Activated naive CD8-positive, alpha-beta T cell (primary cell): ENCODE results near the gene LGALS8.
"Not testable (repeated sequence)": the region's sequence is repeated elsewhere in the genome, so short reads cannot be mapped to it uniquely, and the experiment has no call there.

Experiments used
- H3K27ac Mint-ChIP-seq: one replicate; pipeline ENCODE4 v1.8.0; 2021; ENCODE audit warnings: mixed read lengths
- H3K27me3 Mint-ChIP-seq: one replicate; pipeline ENCODE4 v1.8.0; 2021; ENCODE audit warnings: mixed read lengths
- H3K36me3 Mint-ChIP-seq: one replicate; pipeline ENCODE4 v1.8.0; 2021; ENCODE audit warnings: mixed read lengths
- H3K4me1 Mint-ChIP-seq: one replicate; pipeline ENCODE4 v1.8.0; 2021; ENCODE audit warnings: low read depth, mixed read lengths
- H3K4me3 Mint-ChIP-seq: one replicate; pipeline ENCODE4 v1.8.0; 2021; ENCODE audit warnings: mild to moderate bottlenecking, mixed read lengths
- H3K9me3 Mint-ChIP-seq: one replicate; pipeline ENCODE4 v1.8.0; 2021; ENCODE audit warnings: low read depth, mixed read lengths

The LGALS8 gene

DNA sequence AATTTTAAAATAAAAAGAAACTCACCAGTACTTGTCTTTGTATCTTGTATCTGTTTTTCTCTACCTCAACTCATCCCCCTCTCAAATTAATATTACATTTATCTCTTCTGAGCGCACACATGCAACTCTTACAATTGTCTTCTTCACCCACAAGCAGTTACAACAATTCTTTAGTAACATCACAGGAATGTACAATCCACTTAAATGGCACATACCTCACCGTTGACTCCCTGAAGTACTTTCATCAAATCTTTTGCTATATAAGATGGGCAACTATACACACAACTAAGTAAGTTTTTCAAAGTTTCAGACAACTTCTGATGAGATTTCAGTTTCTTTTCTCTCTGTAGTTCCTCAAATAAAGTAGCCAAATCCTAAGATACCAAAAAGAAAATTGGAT is 52.2 kb downstream of the LGALS8 start:
- Mint-ChIP-seq H3K36me3 (peaks cover 8% of the 10 kb centered on the region), H3K4me3 (no peak overlapping the region), H3K27ac (no peak overlapping the region), H3K27me3 (no peaks in the 10 kb centered on the region), H3K4me1 (no peaks in the 10 kb centered on the region), H3K9me3 (no peaks in the 10 kb centered on the region)

DNA sequence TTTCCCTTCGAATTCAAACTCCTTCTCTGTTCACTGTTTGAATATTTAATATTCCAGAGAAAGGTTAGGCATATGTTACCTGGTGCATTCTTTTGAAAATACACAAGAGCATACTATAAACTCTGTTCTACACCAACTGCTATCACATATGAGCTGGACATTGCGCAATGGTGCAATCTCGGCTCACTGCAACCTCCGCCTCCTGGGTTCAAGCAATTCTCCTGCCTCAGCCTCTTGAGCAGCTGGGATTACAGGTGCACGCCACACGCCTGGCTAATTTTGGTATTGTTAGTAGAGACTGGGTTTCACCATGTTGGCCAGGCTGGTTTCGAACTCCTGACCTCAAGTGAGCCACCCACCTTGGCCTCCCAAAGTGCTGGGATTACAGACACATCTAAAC is 53.3 kb downstream of the LGALS8 start:
- not testable (repeated sequence) for H3K36me3 Mint-ChIP-seq, H3K9me3 Mint-ChIP-seq, H3K4me3 Mint-ChIP-seq

DNA sequence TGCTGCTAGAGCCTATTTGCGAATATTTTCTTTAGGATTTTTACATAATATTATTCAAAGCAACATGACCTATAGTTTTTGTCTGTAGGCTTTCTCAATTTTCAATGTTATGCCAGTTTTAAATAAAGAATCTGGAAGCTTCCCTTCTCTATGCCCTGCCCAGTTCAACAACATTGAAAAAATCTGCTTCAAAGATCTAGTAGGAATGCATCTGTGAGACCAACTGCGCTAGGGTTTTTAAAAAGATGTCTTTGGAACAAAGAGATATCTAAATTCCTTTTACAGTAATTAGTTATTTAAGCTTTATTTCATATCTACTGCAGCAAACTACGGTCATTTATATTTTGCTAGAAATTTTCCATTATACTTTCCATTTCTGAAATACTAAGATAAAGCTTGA is 54.9 kb downstream of the LGALS8 start:
- Mint-ChIP-seq H3K27ac (no peak overlapping the region), H3K4me3 (no peak overlapping the region), H3K36me3 (peaks cover 8% of the 10 kb centered on the region), H3K4me1 (no peaks in the 10 kb centered on the region), H3K9me3 (no peaks in the 10 kb centered on the region), H3K27me3 (no peaks in the 10 kb centered on the region)

More for the DNA sequence above, 53.3 kb downstream of the LGALS8 start:
- not testable (repeated sequence) for H3K27me3 Mint-ChIP-seq, H3K27ac Mint-ChIP-seq, H3K4me1 Mint-ChIP-seq

DNA sequence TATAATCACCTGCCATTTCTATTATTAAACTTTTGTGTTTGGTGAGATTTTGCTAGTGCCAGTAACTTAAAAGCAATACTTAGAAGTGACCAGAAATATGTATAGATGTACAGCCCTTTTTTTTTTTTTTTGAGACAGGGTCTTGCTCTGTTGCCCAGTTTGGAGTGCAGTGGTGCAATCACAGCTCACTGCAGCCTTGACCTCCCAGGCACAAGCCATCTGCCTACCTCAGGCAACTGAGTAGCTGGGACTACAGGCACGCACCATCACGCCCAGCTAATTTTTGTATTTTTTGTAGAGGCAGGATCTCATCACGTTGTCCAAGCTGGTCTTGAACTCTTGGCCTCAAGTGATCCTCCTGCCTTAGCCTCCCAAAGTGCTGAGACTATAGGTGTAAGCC is 56.6 kb downstream of the LGALS8 start:
- not testable (repeated sequence) for H3K27me3 Mint-ChIP-seq, H3K4me1 Mint-ChIP-seq, H3K4me3 Mint-ChIP-seq, H3K27ac Mint-ChIP-seq, H3K9me3 Mint-ChIP-seq
- H3K36me3 Mint-ChIP-seq = peaks cover 10% of the 10 kb centered on the region

DNA sequence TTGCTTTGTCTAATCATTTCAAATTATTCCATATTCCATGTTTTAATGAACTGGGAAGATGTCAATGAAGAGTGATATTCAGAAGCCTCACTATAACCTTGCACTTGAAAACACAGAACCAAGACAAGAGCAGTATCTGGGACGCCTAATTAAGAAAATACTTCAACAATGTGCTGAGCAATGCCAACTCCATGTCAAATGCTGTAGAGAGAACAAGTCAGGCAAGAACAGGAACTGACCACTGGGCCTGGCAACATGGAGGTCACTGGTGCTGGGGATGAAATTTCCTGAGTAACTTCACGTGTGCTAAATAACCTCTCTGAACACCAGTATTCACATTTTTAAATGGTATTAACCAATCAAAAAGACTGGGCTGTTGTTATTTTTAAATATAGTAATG is 57.7 kb downstream of the LGALS8 start:
- peaks cover 7% of the 10 kb centered on the region for H3K36me3 Mint-ChIP-seq
- no peaks in the 10 kb centered on the region for H3K4me1 Mint-ChIP-seq
- H3K27me3 Mint-ChIP-seq = no peaks in the 10 kb centered on the region
- H3K4me3 Mint-ChIP-seq = no peak overlapping the region
- no peaks in the 10 kb centered on the region for H3K9me3 Mint-ChIP-seq
- no peak overlapping the region for H3K27ac Mint-ChIP-seq

DNA sequence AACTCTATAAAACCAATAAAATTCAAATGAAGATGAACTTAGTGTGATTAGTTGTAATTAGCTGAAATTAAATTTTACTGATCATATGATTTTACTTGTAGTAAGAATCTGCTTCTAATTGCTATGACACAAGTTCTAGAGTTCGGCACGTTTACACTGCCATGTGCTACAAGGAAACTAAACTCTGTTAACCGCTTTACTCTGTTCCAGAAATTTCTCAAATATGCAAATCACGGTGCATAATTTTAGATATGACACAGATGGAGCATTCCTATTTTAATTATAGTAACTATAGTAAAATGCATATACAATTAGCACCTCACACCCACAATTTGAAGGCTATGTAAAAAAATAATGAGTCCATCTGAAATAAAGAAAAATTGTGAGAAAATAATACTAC is 65.7 kb downstream of the LGALS8 start:
- H3K9me3 Mint-ChIP-seq = no peaks in the 10 kb centered on the region
- H3K4me3 Mint-ChIP-seq = no peak overlapping the region
- H3K27ac Mint-ChIP-seq = no peak overlapping the region
- no peaks in the 10 kb centered on the region for H3K27me3 Mint-ChIP-seq
- H3K36me3 Mint-ChIP-seq = peaks cover 15% of the 10 kb centered on the region
- peaks cover 16% of the 10 kb centered on the region for H3K4me1 Mint-ChIP-seq

DNA sequence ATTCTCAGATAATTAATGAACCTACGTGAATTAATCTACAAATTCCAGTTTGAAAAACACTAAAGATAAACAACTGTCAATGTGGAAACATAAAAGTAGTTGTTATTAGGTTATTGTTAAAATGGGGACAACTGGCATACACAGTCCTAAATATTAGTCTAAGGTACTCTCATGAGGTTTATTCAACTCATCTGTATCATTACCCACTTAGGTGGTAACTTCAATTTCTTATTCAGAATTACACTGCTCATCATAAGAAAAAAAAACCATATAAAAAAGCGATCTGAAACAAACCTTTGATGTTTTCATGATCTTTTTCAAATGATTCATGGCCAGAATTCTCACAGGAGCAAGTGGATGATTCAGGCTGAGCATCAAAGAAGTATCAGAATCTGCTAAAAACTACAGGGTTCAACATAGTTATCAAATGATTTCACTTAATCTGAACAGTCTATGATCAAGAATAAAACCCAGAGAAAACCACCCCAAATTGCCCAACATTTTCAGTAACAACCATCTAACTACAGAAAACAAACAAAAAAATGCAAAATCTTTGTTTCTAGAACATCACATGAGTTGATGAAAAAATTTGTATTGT is 66.9 kb downstream of the LGALS8 start:
- Mint-ChIP-seq H3K27ac (peak overlapping the region; percentile 19), H3K4me3 (no peak overlapping the region), H3K4me1 (peaks cover 19% of the 10 kb centered on the region), H3K36me3 (peaks cover 13% of the 10 kb centered on the region), H3K9me3 (no peaks in the 10 kb centered on the region), H3K27me3 (no peaks in the 10 kb centered on the region)

DNA sequence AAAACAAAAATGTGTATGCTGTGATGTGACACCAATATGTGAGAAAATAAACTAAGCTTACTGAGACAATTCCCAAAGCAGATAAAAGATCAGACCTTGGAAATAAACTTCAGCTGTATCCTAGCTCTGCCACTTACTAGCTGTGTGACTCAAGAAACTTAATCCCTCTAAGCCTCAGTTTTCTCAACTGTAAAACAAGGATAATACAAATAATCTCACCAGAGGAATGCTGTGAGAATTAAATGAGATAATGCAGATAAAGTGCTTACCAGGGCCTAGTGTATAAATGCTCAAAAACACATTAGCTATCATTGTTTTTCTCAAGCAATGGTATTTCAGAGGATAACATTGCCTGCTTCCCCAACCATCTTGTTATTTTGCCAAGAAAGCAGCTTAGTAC is 78.4 kb downstream of the LGALS8 start:
- Mint-ChIP-seq H3K36me3 (peaks cover 5% of the 10 kb centered on the region), H3K27me3 (no peaks in the 10 kb centered on the region), H3K4me1 (peaks cover 37% of the 10 kb centered on the region), H3K27ac (no peak overlapping the region), H3K4me3 (peak overlapping the region; percentile 99), H3K9me3 (no peaks in the 10 kb centered on the region)
